ENCODE measurements around the gene CILP.

GRCh38 chr15:65204931-65205660 lies 6.2 kb downstream of the CILP start:
- TF ChIP-seq CTCF (conservative IDR thresholded peaks at IDR 0.05; ENCODE audit: low read length) (no peak), EZH2phosphoT487 (IDR thresholded peaks at IDR 0.05; ENCODE audit: borderline replicate concordance, low read depth, low read length) (no peak)

Measured in OCI-LY7 (cell line).